Cardiac atrium fibroblast (primary cell): ENCODE measurements around the gene IL2. TPM values are rescaled to one million over a fixed set of nuclear protein-coding genes. Genes with fewer than 3 reads are reported as not detected.

Experiments used
- total RNA-seq: library from RNA; depleted of rRNA; stranded (reverse); fragments of >200 nt; gene quantifications from 2 replicates; pipeline ENCODE4 v1.2.3, GENCODE V29; 2015

The IL2 gene
- total RNA-seq: not detected in 2 replicates

GRCh38 chr4:122456231-122457116 lies at the start of gene IL2:
Gene IL2 (minus strand): TSS chr4:122456725. CDS start chr4:122456440, 285 bp downstream.

Other genes with a start within 250 kb of the IL2 start
- not detected in 2 replicates for gene ADAD1, start 77.7 kb downstream of the IL2 start, total RNA-seq
- gene IL21, start 164.3 kb upstream of the IL2 start, total RNA-seq: not detected in 2 replicates